Embryonic facial prominence (tissue), 1 donor: ENCODE measurements around the gene DENND1A.

Source experiments
- DNase-seq: peaks from one replicate; pipeline ENCODE4 v3.0.0-alpha.2; 2016; ENCODE audit errors: extremely low spot score

DENND1A gene

GRCh38 chr9:123469282-123469681, 460.6 kb downstream of the DENND1A start:
- no peak for DNase-seq

GRCh38 chr9:123468541-123468940, 461.4 kb downstream of the DENND1A start:
- DNase-seq, result no peak

DNA sequence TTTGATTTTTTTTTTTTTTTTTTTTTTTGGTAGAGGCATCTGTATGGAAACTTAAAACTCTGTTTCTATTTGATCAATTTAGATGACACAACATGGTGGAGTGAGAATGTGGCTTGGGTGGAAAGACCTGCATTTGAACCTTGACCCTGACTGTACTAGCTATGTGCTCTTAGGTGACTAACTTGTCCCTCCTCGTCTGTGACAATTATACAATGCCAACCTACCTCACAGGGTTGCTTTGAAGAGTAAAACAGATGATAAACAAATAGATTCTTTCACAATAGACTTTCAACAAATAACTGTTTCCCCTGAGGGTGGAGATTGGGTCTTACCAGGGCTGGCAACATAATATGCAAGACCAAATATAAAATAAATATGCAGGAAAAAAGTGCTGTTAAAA, 464.6 kb downstream of the DENND1A start:
- DNase-seq, result no peak

GRCh38 chr9:123460091-123460490, 469.8 kb downstream of the DENND1A start:
- no peak for DNase-seq

DNA sequence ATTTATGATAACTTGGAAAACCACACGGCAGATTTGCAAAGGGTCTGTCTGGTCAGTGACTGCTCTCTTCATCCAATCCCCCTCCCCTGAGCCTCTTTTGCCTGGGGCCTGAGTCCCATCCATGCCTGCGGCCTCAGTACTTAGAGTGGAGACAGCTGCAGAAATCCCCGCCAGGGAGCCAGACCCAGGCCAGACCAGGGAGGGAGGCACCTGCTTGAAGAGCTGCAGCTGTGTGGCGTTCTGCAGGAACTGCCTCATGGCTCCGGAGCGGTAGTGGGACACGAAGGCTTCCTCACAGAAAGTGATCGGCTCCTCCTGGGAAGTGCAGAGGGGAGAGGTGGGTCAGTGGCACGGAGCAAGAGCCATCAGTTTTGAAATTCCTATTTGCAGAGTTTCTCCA, 472.3 kb downstream of the DENND1A start:
- no peak for DNase-seq

GRCh38 chr9:123456011-123456410, 473.9 kb downstream of the DENND1A start:
- no peak for DNase-seq

DNA sequence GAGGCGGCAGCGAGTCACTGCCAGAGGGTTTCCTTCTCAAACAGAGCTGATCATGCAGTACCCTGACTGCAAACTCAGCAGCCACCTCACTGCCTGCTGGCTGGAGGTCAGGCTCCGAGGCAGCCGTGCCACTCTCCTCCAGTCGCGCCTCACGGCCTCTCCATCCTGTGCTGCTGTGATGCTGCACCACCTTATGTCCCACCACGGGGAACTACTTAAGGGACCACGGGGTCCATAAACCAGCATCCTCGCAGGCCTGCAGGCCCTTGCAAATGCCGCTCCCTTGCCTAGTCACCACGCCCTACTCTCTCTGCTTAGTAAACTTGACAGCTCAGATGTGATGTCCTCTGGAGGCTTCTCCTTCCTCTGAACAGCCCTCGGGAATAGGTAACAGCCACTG, 474.7 kb downstream of the DENND1A start:
- DNase-seq, result no peak

- DNase-seq, result no peak
Observed at GRCh38 chr9:123454361-123454760, 475.6 kb downstream of the DENND1A start.

GRCh38 chr9:123453831-123454321, 476.1 kb downstream of the DENND1A start:
- no peak for DNase-seq

DNA sequence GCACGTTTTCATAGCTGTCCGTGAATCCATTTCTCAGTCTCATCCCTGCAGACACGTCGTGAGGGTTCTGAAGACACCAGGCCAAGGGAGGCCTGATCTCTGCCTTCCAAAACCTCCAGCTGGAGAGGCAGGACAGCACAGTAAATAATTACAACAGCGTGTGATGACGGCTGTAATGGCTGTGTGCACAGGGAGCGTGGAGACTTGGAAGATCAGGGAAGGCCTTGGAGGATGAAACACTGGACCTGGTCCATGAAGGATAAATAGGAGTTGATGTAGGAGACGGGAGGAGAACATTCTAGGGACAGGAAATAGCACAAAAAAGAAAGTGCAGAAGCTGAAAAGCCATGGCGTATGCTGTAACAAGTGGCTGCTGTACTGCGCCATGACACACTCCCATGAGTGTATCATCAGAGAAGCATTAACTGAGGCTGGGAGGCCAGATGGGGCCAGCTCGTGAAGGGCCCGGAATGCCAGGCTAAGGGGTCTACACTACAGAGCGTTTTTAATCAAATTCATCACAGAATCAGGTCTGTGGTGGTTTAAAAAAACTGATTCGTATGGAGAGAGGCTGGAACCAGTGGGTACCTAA, 476.8 kb downstream of the DENND1A start:
- no peak for DNase-seq

DNA sequence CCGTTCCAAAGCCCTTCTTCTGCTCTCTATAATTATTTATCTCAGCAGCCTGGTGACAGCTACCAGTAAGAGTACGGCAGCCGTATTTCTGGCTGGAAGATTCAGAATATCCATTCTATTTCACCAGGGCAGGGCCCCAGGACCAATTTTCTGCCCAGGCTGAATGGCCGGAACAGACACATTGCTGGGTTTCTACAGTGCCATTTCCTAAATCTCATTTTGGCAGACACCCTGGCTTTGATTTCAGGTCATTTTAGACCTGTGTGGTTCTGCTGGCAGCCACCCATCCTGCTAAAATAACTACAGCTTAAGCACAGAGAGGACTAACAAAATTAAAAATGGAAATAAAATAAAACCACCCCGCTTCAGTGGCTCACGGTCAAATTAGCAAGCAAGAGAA, 478.9 kb downstream of the DENND1A start:
- no peak for DNase-seq

- no peak for DNase-seq
Observed at GRCh38 chr9:123450098-123450770, 479.7 kb downstream of the DENND1A start.

DNA sequence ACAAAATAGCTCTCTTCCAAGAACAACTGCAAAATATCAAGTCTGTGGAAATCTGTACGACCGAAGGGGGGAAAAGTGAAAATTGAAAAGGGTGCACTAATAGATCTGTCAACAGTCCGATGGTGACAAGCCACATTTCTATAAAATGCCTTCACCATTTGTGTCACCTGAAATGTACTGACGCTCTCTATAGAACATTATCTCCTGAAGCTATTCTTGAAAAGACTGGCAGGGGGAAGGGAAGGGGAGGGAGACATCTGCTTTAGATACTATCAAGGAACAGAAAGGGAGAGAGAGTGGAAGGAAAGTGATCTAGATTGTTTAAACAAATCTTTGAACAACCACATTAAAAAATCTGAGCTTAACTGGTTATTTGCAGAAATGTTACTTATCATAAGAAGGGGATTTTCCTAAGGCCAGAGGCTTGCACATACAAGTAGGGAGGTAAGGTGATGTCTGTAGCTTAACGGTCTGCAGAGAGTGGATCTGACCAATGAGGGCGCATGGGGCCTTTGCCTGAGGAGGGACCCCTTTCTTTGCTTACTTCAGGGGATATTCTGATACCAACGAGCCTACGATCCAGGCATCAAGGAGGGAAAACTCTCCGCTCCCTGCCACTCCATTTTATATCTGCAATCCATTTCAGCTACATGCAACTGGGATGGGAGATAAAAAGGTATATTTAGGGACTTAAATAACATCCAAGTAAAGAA, 481.8 kb downstream of the DENND1A start:
- DNase-seq, result no peak

- DNase-seq, result no peak
Observed at GRCh38 chr9:123445981-123446610, 483.8 kb downstream of the DENND1A start.

DNA sequence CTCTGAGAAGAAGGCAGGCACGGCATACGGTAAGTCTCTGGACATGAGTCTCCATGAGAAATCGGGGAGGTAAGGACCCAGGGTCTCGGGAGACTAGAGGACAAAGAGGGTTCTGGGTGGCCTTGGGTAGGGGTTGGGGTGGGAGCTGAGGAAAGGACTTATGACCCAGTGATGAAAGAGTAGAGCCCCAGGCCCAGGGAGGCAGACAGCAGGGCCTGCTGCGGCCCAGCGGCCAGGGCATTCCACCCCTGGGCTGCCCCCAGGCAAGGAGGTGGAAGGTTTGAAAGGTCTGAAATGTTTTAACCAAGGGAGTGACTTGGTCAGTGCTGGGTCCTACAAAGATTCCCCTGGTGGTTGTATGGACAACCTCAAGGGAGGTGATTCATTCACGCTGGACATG, 484.8 kb downstream of the DENND1A start:
- DNase-seq, result no peak

GRCh38 chr9:123441769-123442168, 488.2 kb downstream of the DENND1A start:
- no peak for DNase-seq

- DNase-seq, result no peak
Observed at GRCh38 chr9:123440256-123440655, 489.7 kb downstream of the DENND1A start.

- no peak for DNase-seq
Observed at GRCh38 chr9:123438821-123439220, 491.1 kb downstream of the DENND1A start.

GRCh38 chr9:123438321-123438720, 491.6 kb downstream of the DENND1A start:
- no peak for DNase-seq

GRCh38 chr9:123437201-123437600, 492.7 kb downstream of the DENND1A start:
- DNase-seq, result no peak

GRCh38 chr9:123435471-123435870, 494.5 kb downstream of the DENND1A start:
- no peak for DNase-seq

- no peak for DNase-seq
Observed at GRCh38 chr9:123434619-123435240, 495.2 kb downstream of the DENND1A start.
